Suppressor macrophage treated with lipopolysaccharide for 1 hour (primary cell): Measurements from ENCODE around the gene GRID1.

Experiments used
- DNase-seq, 3 donors: peaks; one replicate each; pipeline ENCODE4 v3.0.0-alpha.2; 2020 to 2022

Gene GRID1

DNA sequence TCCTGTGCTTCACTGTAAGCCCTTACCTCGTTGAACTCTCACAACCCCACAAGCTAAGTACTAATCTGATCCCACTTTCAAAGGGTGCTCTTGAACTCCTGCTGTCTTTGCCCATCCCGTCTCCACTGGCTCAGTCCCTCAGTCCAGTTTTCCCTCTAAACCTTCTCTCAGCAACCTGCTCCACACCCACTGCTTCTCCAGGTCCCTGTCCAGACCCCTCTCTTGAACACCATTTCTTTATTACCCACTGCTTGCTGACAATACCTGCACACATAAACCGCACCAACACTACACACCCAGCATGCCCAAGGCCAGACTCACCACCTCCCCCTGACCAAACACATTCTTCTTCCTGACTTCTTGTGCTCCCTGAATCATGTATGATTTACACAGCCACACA, 343.3 kb downstream of the GRID1 start:
- no peak for DNase-seq

DNA sequence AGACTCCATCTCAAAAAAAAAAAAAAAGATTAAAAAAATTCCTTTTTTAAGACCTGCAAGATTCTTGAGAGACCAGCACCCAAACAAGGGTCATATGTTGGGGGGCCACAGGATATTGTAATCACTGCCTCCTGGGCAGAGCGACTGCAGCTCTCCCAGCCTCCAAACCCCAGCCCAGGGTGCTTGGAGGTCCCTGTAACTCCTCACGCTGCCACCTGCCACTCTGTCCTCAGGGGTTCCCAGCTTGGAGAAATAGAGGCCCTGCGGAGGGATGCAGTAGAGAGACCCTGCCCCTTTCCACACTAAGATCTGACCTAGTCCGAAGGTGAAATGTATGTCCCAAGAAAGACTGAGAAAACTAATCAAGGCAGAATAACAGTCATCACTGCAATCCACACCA, 343.7 kb downstream of the GRID1 start:
- DNase-seq, result no peak

DNA sequence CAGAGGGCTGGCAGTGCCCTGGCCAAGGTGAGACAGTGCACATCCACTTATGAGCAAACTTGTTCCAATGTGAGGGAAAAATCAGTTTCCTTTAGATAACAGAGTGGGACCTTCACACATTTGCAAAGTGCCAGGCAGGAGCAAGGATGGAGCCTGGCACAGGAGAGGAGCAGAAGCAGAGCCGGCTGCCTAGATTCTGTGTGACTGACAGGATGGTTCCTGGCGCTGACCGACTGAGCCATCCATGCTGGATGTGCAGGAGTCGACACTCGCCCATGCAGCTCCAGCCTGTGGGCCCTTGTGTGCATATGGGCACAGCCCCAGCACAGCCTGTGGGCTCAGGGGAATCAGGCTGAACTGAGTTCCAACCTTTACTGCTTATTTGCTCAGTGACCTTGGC, 346.5 kb downstream of the GRID1 start:
- no peak for DNase-seq

DNA sequence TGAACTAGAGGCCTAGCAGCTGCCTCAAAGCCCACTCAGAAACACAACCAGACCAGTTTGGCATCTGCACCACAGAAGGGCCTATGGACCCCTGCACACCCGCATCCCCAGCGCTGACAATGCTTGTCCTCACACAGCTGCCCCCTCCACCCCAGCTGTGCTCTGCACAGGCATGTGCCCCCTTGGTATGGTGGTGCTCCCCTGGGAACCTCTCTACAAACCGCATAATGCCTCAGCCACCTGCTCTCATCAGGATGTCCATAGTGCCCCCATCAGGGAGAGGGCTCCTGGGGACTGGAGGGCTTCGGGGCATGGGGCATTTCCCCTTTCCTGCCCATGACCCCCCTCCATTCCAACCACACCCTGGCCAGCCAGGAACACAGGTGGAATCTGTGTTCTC, 347.5 kb downstream of the GRID1 start:
- no peak for DNase-seq

DNA sequence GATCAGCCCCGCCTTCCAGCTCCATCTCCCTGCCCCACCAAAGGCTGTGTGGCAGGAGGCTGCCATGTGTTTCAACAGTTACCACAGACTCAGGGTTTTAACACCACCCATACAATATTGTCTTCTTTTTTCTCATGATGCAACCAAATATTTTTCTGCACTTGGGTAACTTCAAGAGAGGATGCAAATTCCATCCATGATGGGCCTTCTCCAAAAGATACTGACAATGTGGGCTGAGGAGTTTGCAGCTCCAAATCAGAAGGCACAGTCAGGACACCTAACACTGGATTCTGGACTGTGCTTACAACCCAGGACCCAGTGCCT, 347.9 kb downstream of the GRID1 start:
- DNase-seq, result no peak

DNA sequence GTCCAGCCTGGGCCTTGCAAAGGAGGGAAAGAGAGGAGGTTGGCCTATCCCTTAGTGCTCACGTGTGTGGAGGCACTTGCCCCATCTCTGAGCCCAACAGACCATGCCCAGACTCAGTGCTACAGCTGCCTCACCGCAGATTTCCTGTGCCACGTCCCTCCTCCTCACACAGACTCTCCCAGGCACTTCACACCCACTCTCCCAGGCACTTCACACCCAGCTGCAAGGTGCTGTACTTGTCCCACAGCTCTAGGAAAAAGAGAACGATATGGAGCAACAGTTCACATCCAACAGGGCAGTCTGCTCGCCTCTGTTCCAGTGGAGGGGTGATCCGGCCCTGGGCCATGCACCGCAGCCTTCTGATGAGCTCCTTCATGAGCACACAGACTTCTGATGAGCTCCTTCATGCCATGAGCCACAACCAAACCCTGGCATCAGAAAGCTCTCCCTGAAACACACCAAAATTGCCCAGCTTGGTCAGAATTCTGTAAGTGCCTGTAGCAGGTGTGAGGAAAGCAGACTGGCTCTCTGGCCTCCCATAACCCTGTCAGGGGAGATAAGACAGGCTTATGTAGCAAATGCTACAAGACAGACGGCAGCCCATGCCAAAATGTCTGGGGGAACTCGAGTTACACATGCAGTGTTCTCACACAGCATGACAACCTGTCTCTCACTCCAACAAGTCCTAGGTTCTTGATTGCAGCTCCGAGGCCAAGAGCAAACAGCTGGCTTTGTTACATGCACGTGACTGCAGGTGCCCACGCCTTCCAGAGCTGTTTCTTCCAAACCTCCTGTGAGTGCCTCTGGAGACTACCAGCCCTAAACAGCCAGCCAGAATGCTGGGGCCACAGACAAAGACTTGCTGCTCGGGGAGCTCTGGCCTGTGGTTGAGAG, 348.5 kb downstream of the GRID1 start:
- no peak for DNase-seq

DNA sequence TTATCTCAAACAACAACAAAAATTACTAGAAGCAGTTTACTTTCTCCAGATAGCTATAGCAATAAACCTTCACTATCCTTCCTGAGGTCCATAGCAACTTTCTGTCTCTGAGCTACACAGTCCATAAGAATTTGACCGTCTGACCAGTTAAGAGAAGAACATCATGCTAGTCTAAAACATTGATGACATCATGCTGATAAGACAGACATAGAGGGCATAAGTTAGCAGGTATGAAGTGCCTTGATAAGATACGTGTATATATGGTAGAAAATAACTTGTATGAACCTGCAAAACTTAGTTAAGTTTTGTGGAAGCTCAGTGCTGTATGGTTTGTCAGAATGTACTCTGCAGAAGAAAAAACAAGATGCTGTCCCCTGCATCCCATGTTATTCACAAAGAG, 353.0 kb downstream of the GRID1 start:
- DNase-seq, result no peak

DNA sequence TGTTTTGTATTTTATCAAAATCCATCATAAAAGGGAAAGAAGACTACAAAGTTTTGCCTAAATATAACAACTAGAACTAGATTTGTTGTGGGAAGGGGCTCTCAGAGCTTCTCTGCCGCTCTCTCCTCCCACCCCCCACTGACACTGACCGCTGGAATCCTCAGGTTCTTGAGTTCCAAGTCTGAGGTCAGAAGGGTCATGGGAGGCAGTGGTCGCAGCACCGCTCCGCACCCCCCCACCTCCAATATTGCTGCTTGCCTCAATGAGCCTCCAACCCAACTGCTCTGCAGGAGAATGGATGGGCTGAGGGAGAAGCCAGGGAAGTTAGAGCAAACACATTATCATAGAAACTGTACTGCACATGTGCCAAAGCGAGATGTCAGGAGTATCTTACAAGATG, 359.4 kb downstream of the GRID1 start:
- no peak for DNase-seq

DNA sequence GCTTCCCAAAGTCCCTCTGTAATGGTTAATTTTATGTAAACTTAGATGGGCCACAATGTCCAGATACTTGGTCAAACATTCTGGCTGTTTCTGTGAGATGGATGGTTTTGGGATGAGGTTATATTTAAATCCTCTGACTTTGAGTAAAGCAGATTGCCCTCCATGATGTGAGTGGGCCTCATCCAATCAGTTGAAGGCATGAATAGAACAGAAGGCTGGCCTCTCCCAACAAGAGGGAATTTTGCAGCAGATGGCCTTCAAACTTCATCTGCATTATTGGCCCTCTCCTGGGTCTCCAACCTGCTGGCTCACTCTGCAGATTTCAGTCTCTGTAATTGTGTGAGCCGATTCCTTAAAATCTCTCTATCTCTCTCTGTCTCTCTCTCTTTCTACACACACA, 362.3 kb downstream of the GRID1 start:
- no peak for DNase-seq

DNA sequence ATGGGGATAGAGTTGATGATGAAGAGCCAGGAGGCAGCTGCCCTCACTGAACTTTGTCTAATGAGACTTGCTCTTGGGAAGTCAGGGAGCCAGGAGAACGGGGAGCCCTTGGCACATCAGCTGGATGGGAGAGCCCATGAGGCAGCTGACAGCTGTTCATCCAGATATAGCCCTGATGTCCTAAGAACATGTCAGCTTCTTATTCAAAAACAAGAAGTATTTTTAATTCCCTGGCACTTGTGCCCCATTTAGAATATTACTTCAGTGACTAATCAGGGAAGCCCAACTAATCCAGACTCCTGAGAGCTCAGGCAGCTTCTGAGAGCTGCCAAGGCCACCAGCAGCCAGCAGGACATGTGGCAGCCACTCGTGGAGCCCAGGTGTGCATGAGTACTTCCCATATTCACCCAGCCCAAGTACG, 363.4 kb downstream of the GRID1 start:
- DNase-seq, result no peak

DNA sequence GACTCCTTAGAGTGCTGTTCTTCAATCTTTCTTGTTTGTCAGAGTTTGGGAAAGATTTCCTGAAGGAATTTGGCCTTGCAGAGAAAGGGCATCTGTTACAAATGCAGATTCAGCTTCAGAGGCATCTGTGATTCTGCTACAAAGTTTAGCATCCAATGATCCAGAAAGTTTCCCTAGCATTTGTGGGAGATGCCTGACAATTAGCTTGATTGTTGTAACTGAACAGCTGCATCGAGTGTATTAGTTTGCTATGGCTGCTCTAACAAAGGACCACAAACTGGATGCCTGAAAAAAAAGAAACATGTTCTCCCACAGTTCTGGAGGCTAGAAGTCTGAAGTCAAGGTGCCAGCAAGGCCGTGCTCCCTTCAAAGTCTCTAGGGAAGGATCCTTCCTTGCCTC, 365.1 kb downstream of the GRID1 start:
- no peak for DNase-seq

DNA sequence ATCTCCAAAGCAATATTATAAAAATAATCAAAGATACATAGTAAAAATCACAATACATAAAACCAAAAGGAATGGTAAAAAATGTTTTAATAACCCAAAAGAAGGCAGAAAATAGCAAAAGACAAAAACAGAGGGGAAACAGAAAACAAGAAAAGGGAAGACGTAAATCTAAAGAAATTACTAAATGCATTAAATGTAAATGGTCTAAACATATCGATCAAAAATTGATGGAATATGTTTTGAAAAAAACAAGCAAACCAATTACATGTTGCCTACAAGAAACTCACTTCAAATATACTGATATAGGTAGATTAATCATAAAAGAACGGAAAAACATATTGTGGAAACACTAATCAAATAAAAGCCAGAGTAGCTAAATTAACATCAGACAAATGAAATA, 369.1 kb downstream of the GRID1 start:
- no peak for DNase-seq

DNA sequence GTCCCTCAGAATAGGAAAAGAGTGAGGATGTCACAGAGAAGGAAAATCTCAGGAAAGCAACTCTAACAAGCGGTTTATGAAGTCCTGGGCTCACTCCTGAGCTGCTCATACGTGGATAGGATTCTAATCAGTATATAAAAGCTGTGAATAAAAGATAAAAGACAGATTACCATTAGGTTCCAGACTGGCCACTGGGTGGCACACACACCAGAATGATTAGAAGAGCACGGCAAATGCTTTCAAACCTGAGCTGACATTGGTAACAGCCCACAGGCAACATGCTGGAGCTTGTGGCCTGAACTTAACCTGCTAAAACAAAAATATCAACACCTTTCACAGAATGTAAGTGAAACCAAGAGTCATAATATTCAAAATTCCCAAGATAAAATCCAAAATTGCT, 370.8 kb downstream of the GRID1 start:
- DNase-seq, result peak; percentile 31 to 39 (median 31)

DNA sequence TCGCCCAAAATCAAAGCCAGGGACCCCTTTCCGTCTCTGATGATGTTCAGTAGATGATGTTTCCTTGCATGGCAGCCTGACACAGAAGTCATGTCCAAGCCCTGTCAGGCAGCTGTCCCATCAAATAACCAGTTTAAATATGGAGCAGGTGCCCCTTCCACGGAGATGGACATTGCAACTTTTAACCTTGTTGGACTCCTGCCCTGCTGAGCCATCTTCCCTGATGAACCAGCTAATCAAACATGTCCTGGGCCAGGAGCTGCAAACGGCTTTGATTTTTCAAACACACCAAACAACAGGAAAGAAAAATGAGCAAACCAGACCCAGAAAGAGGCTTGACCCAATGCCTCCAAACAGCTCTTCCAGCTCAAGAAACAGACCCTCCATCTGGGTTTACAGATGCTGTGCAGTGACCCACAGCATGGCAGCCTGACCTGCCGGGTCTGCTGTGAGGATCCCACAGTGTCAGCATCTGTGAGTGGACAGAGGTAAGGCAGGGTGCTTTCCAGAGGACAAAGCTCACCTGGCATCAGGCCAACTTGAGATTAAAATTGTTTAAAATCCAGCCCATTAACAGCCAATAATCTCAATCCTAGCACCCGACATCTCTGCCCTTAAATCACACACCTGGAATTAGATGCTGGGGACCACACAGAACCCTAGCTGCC, 372.6 kb downstream of the GRID1 start:
- DNase-seq, result no peak

DNA sequence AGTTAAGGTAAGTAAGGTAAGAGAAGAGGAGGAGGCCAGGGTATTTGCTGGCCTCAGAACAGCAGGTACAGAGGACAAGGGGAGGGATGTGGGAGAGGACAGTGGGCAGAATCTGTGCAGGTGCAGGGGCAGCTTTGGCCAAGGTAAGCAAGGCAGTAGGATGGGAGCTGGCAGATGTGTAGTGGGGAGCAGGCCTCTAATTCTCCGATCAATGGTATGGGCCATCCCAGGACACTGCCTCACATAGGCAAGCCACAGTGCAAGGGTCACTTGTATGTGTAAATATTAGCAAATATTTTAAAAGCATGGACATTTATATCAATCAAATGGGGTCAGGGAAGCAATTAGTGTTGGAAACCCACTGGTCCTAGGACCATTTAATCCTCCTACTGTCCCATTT, 373.5 kb downstream of the GRID1 start:
- no peak for DNase-seq

DNA sequence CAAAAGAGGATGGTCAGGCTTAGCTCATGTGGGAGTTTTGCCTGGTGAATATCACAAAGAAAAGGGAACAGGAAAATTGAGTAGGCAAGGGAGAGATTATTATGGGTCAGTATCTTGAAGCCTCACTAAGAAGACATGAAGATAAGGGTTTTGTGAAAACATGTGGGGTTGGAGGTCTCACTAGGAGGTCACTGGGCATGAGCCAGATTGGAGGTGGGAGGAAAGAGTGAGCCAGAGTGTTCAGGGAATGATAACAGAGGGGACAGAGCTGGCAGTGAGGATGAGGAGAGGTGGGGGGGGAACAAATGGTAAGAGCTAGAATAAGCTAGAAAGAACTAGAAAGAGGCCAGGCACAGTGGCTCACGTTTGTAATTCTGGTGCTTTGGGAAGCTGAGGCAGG, 374.3 kb downstream of the GRID1 start:
- DNase-seq, result no peak

DNA sequence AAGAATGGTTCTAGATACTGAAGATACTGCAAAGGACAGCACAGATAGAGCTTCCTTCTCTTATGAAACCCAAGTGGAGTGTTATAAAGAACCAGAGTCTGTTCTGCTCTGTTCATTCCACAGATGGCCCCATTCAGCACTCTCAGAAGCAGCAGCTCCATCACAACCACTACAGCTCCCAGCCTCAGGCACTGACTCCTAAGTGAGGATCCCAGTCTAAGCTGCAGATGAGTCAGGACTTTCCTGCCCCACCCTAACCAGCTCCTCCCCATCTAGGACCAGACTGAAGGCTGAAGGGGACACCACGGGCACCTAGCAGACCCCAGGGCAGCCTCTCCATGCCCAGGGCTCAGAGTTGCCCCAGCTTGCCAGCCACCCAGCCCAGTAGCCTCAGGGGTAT, 379.8 kb downstream of the GRID1 start:
- DNase-seq, result no peak

DNA sequence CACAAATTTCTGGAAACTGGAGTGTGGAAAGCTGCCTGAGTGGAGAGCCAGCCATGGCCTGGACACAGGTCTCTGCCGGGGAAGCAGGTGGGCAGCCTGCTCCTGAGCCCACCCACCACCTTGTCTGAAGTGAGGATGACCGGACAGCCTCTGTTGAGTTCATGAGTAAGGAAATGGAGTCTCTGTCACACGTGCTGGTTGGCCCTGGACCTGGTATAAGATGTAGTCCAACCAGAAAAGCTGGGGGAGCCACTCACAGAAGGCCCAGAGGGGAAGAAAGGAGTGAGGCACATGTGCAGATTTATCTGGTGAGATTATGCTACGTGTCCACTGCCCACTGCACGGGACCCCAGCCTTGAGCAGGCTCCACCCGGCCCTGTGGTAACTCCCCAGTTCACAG, 383.5 kb downstream of the GRID1 start:
- DNase-seq, result no peak

DNA sequence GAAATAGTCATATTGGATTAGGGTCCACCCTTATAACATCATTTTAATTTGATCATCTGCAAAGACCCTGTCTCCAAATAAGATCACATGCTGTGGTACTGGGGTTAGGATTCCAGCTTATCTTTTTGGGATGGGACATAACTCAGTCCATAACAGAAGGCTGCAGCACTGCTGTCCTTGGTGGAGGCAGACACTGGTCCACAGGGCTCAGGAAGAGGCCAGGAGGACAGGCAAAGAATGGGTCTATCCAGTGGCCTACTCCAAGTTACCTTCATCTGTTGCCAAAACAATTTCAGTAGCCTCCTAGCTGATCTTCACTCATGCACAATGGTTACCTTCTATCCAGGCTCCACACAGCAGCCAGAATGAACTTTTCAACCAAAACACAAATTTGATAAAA, 387.0 kb downstream of the GRID1 start:
- no peak for DNase-seq

DNA sequence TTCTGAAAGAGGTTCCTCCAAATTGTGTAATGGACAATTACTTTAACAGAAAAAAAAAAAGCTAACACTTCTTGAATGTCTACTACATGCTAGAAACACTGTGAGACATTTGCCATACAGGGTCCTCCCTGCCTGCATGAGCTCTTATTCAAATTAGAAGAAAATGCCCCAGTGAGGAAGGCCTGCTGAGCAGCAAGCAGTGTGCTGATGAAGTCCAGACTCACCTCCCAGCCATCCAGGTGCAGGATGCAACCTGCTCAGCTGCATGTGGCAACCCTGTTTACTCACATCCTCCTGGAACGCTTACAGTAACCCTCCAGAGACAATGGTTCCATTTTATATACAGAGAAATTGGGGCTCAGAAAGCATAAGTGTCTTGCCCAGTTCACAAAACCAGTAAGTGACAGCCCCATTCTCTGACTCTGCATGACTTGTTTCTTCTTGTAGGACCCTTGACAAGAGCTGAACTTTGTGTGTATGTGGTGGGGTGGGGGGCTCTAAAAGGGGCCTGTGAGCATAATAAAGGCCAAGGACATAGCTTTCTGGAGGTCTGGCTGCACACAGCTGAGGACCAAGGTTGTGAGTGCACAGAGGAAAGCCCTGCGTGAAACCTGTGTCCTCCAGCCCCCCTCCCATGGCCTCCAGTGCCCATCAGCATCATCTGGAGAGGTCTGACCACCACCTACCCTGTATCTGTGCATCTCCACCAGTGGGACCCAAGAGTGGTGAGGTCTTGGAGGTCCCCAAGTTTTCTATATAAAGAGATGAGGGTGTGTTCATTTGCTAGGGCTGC, 387.8 kb downstream of the GRID1 start:
- DNase-seq, result no peak

DNA sequence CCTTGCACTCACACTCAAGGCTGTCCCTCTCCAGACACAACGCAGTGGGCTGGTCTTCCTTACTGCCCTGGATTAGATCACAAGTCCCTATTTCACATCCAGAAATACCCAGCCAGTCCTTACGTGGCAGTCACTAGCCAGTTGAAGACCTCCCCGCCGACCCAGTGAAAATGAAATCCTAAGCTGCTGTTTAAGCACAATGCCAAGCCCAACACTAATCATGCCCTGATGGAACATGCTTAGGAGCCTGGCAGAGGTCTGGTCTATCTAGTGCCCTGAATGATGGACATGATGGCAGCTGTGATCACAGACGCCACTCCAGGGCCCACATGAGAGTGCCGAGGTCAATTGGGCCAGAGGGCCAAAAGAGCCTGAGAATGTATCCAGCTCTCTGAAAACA, 389.0 kb downstream of the GRID1 start:
- DNase-seq, result no peak

DNA sequence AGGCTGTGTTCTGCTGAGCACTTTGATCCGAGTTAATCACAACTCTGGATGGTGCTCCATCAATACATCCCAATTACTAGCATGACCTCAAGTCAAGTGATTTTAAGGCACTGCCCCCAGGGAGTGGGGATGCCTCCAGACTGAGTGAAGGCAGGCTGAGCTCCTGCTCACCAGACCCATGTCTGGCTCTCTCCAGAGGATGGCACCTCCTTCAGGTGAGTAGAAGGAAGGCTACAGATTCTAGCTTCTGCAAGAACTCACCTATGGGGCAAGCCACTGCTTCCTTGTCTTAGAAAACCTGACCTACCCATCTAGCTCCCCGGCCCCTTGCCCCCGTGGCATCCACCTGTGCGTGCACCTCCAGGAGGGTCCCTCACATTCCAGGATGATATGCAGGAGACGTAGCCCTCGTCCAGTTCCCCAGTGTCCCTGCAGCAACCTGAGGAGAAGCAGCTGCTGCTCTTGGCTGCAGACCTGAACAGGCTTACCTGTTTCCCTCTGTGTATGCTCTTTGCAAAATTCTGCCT, 390.3 kb downstream of the GRID1 start:
- no peak for DNase-seq

DNA sequence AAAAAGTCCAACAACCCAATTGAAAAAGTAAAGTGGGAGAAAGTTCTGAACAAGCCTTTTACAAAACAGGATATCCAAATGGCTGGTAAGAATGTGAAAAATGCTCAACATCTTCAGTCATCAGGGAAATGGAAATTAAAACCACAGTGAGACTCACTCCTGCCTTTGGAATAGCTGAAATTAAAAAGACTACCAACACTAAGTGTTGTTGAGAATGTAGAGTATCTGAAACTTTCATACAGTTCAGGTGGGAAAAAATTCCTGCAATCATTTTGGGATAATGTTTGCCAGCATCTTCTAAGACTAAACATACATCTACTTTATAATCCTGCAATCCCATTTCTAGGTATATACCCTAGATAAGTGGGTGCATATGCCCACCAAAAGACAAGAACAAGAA, 395.1 kb downstream of the GRID1 start:
- no peak for DNase-seq

DNA sequence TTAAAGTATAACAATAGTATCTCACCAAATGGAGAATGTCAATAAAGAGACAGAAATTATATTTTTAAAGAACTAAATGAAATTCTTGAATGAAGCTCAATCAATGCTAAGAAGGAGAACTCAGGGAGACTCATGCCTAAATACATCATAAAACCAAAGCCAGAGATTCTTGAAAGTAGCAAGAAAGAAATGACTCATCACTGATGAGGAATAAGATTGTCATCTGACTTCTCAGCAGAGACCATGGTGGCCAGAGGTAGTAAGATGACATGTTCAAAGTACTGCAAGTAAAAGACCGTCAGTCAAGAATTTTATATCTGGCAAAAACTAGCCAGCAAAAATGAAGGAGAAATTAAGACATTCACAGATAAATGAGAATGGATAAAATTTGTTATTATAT, 399.0 kb downstream of the GRID1 start:
- peak in 1 of 3 donors; percentile 28 for DNase-seq
